ENCODE data around the gene MYCBPAP.

Gene MYCBPAP

DNA sequence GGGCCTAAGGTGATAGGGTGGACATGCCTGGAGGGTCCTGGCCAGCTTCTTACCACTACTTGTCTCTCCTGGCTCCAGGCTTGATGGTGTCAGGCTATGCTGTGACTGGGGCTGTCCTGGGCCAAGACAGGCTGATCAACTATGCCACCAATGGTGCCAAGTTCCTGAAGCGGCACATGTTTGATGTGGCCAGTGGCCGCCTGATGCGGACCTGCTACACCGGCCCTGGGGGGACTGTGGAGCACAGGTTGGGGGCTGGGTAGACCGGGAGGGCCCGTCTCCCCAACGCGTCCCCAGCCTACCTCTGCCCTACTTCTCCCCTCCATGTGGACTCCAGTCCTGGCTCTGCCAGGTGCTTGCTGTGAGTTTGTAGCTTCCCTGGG is 43.2 kb downstream of the MYCBPAP start:
- TF ChIP-seq CTCF (IDR thresholded peaks at IDR 0.05; ENCODE audit: low read depth, low read length, missing control alignments), result no peak
- no peak overlapping the region for H3K4me3 ChIP-seq (ENCODE audit: low read depth, low read length)
- no peak for DNase-seq (ENCODE audit: low read depth)

DNA sequence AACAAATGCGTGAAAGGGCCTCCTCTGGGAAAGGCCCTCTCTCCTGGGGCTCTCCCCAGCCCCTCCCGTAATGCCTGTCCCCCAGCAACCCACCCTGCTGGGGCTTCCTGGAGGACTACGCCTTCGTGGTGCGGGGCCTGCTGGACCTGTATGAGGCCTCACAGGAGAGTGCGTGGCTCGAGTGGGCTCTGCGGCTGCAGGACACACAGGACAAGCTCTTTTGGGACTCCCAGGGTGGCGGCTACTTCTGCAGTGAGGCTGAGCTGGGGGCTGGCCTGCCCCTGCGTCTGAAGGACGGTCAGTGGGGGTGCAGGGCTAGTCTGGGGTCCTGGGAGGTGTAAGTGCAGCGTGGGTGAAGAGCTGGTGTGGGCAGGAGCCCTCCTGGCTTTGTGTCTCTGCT is 43.6 kb downstream of the MYCBPAP start:
- TF ChIP-seq CTCF (IDR thresholded peaks at IDR 0.05; ENCODE audit: low read depth, low read length, missing control alignments), result no peak
- H3K4me3 ChIP-seq (ENCODE audit: low read depth, low read length), result no peak overlapping the region
- no peak for DNase-seq (ENCODE audit: low read depth)

- no peak for TF ChIP-seq CTCF (IDR thresholded peaks at IDR 0.05; ENCODE audit: low read depth, low read length, missing control alignments)
- no peak overlapping the region for H3K4me3 ChIP-seq (ENCODE audit: low read depth, low read length)
- no peak for DNase-seq (ENCODE audit: low read depth)
These were observed 46.0 kb downstream of the MYCBPAP start for GRCh38 chr17:50554201-50554600.

GRCh38 chr17:50556803-50557202 is 48.6 kb downstream of the MYCBPAP start:
- TF ChIP-seq CTCF (IDR thresholded peaks at IDR 0.05; ENCODE audit: low read depth, low read length, missing control alignments), result no peak
- DNase-seq (ENCODE audit: low read depth), result no peak
- no peak overlapping the region for H3K4me3 ChIP-seq (ENCODE audit: low read depth, low read length)

DNA sequence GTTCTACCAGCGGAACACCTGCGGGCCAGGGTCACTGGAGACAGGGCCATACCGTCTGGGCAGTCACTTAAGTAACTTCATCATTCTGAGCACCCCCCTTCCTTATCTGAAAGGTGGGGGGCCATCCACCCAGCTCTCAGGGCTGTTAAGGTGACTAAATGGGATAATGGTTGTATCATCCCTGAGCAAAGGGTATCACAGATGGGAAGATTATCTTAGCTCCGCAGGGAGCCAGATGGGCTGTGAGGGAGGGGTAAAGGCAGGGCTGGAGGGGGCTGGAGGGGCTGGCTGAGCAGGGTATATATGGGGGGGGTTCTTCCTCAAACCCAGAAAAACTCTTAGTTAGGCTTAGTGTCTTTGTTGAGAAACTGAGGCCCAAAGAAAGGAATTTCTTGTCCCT is 49.4 kb downstream of the MYCBPAP start:
- DNase-seq (ENCODE audit: low read depth), result no peak
- no peak overlapping the region for H3K4me3 ChIP-seq (ENCODE audit: low read depth, low read length)

DNA sequence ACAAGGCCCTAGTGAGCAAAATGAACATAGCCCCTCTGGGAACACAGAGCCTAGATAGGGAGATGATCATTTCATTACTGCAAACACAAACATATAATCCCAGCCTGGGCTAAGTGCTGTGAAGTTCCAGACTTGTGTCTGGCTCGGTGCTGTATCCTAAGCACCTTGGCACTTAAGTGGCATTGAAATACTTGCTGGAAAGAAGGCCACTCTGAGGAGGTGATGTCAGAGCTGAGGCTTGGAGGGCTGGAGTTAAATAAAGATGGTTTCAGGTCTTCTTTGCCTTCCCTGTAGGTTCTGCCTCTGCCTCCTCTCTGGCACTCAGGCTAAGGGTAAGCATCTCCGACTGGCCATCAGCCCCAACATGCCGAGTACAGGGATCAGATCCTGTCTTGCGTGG is 49.9 kb downstream of the MYCBPAP start:
- no peak for DNase-seq (ENCODE audit: low read depth)
- TF ChIP-seq CTCF (IDR thresholded peaks at IDR 0.05; ENCODE audit: low read depth, low read length, missing control alignments), result no peak
- no peak overlapping the region for H3K4me3 ChIP-seq (ENCODE audit: low read depth, low read length)

More for the DNA sequence above, 49.4 kb downstream of the MYCBPAP start:
- no peak for TF ChIP-seq CTCF (IDR thresholded peaks at IDR 0.05; ENCODE audit: low read depth, low read length, missing control alignments)

- DNase-seq (ENCODE audit: low read depth), result no peak
- TF ChIP-seq CTCF (IDR thresholded peaks at IDR 0.05; ENCODE audit: low read depth, low read length, missing control alignments), result no peak
- no peak overlapping the region for H3K4me3 ChIP-seq (ENCODE audit: low read depth, low read length)
These were observed 50.3 kb downstream of the MYCBPAP start for GRCh38 chr17:50558581-50558940.

All from GM12864 (cell line).